NCI-H345 treated with DMSO at 0.1 percent for 48 hours (cell line): ENCODE results near the gene MYO3B.

Source experiments
- DNase-seq: peaks from one replicate; lab custom pipeline; 2025; ENCODE audit not compliant: unreplicated experiment; lab: John Stamatoyannopoulos, UW

Gene MYO3B, protein sequence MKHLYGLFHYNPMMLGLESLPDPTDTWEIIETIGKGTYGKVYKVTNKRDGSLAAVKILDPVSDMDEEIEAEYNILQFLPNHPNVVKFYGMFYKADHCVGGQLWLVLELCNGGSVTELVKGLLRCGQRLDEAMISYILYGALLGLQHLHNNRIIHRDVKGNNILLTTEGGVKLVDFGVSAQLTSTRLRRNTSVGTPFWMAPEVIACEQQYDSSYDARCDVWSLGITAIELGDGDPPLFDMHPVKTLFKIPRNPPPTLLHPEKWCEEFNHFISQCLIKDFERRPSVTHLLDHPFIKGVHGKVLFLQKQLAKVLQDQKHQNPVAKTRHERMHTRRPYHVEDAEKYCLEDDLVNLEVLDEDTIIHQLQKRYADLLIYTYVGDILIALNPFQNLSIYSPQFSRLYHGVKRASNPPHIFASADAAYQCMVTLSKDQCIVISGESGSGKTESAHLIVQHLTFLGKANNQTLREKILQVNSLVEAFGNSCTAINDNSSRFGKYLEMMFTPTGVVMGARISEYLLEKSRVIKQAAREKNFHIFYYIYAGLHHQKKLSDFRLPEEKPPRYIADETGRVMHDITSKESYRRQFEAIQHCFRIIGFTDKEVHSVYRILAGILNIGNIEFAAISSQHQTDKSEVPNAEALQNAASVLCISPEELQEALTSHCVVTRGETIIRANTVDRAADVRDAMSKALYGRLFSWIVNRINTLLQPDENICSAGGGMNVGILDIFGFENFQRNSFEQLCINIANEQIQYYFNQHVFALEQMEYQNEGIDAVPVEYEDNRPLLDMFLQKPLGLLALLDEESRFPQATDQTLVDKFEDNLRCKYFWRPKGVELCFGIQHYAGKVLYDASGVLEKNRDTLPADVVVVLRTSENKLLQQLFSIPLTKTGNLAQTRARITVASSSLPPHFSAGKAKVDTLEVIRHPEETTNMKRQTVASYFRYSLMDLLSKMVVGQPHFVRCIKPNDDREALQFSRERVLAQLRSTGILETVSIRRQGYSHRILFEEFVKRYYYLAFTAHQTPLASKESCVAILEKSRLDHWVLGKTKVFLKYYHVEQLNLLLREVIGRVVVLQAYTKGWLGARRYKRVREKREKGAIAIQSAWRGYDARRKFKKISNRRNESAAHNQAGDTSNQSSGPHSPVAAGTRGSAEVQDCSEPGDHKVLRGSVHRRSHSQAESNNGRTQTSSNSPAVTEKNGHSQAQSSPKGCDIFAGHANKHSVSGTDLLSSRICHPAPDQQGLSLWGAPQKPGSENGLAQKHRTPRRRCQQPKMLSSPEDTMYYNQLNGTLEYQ (N-terminal part only)

DNA sequence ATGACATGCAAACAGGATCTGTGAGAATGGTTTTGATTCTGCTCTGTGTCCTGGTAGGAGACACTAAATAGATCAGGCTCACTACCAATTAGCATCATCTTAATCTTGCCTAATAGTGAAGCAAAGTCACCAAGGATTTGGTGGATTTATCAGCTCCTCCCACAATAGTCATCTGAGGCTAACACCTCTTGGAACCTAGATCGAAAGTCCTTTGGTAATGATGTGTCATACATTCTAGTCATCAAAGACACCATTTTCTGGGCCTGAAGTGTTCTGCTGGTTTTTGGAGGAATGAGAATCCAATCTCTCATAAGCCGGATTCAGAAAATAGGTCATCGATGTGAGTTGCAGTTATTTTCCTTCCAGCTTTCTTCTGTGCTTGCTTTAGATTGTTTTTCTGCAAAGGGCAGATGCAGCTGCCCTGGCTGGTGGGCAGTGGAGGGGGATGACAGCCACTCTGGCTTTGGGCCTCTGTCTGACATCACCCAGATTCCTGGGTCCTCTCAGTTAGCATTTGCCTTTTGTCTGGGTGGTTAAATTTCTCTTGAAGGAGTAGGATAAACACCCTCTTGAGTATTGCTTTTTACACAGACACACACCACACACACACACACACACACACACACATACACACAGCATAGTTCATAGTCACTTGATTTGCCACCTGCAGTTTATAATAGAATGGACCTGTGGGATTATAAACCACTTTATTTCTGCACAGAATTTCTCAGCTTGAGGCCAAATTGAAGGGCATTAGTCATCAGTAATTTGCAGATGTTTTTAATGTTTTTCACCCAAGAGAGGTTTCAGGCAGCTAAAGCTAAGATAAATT lies at the start of gene MYO3B:
MYO3B (plus strand) TSS at position 198 of the 832 bp plus-strand sequence; CDS start at position 339, 141 bp downstream.
- DNase-seq, result no peak

DNA sequence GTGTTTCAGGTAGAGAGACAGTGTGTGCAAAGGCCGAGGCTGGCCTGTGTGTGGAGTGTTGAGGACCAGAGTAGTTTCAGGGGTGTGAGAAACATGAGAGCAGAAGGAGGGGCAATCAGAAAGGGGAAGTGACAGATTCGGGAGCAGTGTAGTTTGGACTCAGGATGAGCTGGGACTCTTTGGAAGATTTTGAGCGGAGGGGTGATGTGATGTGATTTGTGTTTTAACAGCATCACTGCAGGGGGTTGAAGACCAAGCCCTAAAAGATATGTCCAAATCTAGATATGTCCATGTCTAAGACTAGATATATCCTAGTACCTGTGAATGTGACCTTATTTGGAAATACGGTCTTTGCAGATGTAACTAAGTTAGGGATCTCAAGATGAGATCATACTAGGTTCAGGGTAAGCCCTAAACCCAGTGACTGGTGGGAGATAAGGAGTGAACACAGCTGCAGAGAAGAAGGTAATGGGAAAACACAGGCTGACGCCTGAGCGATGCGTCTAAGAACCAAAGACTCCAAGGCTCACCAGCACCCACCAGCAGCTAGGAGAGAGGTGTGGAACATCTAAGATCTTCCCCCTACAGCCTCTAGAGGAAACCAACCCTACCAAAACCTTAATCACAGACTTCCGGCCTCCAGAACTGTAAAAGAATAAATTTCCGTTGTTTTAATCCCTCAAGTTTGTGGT lies 38.5 kb upstream of the MYO3B start:
- DNase-seq, result no peak

DNA sequence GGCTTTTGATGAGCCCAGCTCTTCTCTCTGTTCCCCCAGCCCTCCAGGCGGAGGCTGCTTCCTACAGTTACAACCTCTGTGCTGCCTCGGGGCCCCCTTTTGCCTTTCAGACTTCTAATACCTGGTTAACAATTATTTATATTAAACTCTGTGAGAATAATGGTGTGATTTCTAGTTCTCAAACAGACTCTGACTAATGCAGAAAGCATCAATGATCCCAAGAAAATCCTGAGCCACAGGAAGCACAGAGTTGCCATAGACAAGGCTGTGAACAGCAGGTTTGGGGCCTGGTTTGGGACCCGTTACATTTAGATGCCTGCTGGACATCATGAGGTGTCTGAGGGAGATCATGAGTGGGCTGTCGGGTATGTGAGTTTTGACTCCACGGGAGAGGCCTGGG lies 37.4 kb upstream of the MYO3B start:
- DNase-seq, result no peak

DNA sequence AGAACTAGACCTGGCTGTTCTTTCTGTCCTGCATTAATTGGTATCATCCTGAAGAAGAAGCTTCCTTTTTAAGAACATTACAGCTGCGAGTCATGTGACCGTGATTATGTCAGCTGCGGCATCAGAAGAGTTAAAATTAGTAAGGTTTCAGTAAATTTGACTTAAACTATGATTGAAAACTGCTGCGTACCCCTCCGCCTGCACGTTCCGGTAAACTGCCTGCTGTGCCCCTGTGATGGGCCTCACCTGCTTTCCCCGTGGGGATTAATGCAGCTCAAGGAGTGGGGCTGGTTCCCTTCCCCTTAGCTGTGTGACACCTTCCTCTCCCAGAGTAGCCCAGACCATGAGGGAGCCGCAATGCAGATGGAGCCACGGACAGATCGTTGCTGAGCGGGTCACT lies 36.1 kb upstream of the MYO3B start:
- DNase-seq, result no peak

DNA sequence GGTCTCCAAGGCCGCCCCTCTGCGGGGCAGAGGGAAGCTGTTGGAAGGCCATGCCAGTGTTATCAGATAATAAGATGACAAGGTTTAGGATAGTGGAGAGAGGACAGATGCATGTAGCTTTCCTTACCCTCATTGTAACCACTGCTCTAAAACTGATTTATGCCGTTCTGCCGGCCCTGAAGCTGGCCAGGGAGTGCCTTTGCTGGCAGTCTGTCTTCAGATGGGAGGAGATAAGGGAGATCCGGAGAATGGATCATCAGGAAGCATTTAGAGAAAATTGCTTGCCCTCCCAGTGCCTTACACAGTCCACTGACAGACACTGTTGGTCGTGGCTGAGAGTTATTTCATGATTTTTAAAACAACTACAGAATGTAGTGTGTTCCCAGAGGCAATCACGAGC lies 35.4 kb upstream of the MYO3B start:
- no peak for DNase-seq

DNA sequence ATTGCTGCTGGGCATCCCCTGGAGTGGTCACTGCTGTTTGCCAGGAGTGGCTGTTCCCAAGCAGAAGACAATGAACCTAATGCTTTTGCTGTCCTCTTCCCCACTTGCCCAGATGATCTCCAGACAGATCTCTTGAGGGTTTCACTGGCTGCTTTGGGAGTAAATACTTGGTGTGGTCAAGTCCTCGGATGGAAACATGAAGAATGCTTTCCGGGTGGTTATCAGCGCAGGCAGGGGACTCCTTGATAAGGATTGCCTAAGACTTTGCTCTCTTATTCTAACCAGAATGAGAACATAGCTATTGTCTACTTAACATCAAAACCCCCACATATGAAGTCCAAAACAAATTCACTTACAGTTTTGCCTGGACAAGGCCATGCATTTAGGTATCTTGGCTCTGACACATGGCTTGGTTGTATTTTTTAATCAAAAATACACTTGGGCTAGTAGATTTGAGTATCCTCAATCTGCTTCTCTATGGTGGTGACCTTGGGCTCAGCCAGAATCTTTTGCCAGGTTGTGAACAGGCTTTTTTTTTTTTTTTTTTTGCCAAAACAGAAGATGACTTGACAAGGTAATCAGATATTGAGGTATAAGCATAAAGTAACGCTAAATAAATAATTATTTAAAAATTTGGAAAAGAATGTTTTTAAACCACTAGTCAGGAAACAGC lies 34.8 kb upstream of the MYO3B start:
- no peak for DNase-seq

DNA sequence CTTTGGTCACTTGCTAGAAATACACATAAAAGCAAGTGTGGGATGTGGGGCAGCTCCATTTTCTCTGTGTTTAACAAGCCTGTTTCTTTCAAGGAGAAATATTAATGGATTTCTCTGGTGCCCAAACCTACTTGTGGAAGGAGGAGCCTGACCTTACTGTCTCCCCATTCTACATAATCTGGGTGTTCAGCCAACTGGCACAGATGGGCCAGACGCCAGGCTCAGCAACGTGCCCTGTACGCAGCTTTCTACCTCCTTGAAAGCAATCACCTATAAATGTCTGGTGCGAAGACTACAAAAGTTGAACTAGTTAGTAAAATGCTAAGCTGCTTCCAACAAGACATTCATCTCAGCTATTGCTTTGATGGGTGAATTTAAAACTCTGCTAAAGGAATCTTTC lies 33.2 kb upstream of the MYO3B start:
- no peak for DNase-seq

DNA sequence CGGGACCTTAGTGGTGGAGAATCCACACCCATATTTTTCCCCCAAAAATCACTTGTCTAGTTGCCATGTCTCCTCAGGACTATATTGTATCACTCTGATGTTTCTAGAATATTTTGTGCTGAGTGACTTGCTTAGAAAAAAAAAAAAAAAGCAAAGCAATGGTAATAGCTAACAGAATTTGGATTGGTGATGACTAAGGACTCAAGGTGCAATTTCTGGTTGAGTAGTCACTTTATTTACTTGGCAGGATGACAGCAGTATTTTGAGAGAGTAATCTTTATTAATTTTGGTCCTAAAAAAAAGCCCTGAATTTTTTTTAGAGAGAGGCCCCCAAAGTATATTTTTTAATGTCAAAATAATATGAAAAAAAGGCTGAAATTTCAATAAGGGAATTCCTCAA lies 32.8 kb upstream of the MYO3B start:
- no peak for DNase-seq

DNA sequence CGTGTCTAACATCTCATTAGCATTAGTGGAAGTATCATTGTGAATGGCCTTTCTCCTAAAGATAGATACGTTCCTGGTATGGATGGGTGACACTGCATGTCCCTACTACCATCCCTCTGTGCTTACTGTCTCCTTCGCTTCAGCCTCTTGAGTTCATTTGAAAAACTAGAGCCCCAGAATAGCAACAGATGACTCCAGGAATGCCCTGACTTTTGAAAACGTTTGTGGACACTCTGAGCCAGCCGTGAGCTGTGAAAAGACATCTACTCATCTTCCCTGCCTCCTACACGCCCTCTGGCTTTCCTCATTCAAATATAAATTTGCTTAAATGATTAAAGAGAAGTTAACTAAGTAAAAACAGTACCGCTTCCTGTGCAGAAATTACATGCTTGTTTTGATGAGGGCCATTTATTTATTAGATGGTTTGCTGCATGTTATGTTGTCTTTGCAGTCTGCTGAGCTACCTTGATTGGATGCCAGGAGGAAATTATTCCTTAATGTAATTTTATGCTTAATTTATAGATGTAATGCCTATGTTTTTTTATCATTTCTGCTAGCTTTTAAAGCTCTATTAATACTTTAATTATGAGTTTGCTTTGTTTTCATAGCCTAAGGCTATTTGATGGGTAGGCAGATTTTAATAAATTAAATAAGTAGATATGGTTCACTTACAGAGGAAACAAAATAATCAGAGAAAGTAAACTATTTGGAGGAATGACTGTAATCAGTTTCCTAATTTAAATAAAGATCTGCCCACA lies 32.1 kb upstream of the MYO3B start:
- no peak for DNase-seq

DNA sequence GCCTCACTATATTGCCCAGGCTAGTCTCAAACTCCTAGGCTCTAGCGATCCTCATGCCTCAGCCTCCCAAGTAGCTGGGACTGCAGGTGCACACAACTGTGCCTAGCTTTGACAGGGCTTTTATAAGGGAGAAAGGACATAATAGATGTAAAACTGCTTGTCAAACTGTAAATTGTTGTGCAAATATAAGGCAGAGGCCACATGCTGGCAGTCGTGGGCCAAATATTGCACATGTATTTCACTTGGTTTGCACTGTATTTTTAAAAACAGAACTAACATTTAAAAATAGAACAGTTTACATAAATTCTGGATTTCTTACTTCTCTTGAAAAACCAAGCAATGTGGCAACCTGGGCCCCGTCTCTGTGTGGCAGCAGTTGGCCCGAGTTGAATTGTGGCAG lies 31.2 kb upstream of the MYO3B start:
- no peak for DNase-seq

DNA sequence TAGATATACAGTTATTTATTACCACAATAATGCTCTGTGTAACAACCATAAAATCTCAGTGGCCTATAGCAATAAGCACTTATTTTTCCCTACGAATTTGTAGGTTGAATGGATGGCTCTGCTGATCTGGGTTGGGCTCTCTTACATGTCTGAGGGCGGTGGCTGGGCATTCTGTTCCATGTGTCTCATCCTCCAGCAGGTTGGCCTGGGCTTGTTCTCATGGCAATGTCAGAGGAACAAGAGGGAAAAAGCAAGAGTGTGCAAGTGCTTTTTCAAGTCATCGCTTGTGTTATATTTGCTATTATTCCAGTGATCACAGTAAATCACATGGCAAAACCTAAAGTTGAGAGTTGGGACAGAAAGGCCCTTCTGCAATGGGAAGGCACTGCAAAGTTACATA lies 30.4 kb upstream of the MYO3B start:
- no peak for DNase-seq

DNA sequence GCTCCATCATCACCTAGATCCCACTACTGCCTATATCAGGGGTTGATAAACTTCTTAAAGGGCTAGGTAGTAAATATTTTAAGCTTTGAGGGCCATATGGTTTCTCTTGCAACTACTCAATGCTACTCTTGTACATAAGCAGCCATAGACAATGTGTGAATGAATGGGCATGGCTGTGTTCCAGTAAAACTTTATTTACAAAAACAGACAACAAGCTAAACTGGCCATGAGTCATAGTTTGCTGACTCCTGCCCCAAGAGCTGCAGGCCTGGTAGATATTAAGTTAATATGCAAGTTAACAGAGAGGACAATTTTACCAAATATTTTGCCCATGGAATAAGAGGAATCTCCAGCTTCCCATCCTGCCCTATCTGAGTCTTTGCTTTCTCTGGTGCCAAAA lies 29.8 kb upstream of the MYO3B start:
- no peak for DNase-seq

DNA sequence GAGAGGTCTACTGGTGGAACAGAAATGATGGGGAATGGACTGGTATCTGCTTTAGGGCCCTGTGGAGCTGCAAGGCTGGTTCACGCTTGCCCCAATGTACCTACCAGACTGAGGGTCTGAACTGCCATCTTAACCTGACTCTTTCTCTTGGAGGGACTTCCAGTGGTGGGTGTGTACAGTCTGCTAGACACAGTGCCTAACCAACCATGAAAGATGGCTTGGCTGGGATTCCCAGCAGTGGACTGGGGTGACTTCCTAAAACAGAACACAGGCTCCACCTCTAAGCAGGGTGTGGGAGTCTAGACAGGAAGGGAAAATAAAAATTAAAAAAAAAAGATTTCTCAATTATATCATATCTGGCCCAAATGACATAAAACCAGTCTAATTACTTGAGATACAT lies 25.5 kb upstream of the MYO3B start:
- DNase-seq, result no peak

DNA sequence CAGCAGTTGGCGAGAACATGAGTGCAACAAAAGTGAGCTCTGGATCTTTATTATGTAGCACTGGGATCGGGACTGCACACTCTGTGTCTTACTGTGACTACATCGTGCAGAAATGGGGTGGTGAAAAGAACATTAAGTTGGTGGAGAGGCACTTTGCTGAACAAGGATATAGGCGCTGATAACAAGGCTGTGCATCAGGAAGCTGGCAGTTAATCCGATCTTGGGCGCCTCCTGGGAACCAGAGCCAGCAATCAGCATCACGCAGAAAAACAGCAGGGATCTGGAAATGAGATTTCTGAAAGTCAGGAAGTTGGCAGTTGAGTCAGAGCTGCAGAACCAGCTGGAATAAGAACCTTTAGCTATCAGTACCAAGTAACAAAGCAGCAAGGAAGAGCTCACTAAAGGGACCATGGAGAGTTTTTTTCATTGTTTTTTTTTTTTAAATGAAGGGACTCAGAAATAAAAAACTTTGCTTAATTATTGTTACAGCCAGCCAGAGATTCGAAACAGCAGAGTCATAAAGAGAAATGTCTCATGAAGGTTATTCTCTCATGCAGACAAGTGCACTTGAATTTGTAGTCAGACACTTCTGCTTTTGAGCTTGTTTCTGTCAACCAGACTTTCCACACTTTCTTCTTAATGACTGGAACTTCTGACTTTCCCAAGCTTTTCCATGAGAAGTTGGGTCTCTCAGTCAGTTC lies 22.8 kb upstream of the MYO3B start:
- DNase-seq, result no peak

DNA sequence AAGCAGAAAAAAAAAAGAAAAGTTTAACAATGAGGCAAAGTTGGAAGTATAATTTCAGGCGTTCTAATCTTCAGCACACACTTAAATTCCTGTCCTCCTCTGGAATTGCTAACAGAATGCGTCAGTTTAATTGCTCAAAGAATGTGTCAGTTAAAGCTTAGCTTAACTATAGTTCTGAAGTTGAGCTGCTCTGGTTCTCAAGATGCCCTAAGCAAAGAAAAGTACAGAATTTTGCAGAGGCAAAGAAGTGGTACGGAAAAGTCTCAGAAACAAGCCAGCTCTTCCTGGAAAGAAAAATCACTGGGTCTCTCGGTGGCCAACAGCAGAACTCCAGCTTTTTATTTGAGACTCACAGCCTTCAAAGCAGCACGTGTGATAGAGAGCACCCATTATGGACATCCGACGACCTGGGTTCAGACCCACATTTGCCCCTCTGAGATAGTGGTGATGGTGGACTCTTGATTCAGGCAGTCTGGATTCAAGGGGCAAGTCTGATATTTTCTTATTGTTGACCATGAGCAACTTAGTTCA lies 22.2 kb upstream of the MYO3B start:
- DNase-seq, result no peak

DNA sequence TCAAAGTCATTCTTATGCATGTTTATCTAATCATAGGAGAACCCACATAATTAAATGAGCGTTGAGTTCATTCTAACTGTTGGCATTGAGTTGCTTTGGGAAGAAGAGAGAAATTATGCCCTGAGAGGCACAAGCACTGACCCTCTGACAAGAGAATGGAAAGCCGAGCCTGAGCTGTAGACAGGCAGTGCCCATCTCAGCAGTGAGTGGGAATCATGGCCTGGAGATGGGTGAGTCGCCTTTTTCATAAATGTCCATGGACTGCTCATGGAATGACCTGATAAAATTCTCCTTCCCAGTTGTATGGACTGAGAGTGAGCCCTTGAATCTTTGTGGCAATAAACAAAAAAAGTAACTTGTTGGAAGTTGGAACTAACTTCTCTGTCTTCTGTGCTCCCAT lies 21.4 kb upstream of the MYO3B start:
- DNase-seq, result no peak

DNA sequence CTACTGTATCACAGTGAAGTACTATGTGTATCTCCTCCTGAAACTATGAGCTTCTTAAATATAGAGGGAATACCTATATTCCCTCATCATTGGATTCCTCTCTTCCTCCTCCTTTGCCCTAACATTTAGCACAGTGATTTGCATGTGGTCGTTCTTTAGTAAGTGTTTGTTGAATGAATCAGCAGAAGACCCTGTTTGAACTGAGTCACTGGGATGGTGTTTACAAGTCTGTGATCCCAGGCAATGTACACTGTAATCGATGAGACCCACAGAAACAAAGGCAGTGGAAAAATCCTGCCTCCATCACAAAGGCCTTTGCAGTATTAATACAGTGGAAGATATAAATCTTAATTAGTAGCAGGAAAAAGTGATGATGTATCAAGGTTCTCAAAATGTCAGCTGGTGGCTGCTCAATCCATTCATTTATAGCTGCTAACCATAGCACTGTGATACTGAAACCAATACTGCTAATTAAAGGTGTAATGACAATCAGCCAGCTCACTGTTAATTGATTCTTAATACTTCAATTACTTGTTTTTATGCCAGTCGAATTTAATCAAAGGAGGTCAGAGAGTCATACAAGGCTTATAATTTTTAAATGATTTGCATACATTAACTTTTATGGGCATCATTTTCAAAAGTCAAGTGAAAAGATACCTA lies 20.8 kb upstream of the MYO3B start:
- DNase-seq, result no peak
